Naive B cell (primary cell): ENCODE measurements around the gene GCN1. TPM values are rescaled to one million over a fixed set of nuclear protein-coding genes. Genes with fewer than 3 reads are reported as not detected.

ENCODE experiments used
- ATAC-seq, 2 donors: fragments of 150-1000 bp; cut with Tn5 transposase; 2 replicates each; pipeline ENCODE4 v1.10.0; 2021; ENCODE audit warnings: low read depth in 2 of 2, mild to moderate bottlenecking in 2 of 2, moderate library complexity in 2 of 2
- DNase-seq: peaks from one replicate; pipeline ENCODE4 v3.0.0; 2022
- H3K27ac Mint-ChIP-seq, 6 donors: one replicate each; pipeline ENCODE4 v1.8.0; 2020 to 2022; ENCODE audit warnings: mild to moderate bottlenecking in 6 of 6, mixed read lengths in 6 of 6, moderate library complexity in 5 of 6, inconsistent platforms in 2 of 6
- H3K27me3 Mint-ChIP-seq, 3 donors: one replicate each; pipeline ENCODE4 v1.8.0; 2021 to 2022; ENCODE audit warnings: mixed read lengths in 3 of 3, mild to moderate bottlenecking in 1 of 3
- H3K36me3 Mint-ChIP-seq, 2 donors: one replicate each; pipeline ENCODE4 v1.8.0; 2020 to 2022; ENCODE audit warnings: mixed read lengths in 2 of 2, inconsistent platforms in 1 of 2, mild to moderate bottlenecking in 1 of 2
- H3K4me1 Mint-ChIP-seq, 3 donors: one replicate each; pipeline ENCODE4 v1.8.0; 2020 to 2022; ENCODE audit warnings: mixed read lengths in 3 of 3, inconsistent platforms in 1 of 3, mild to moderate bottlenecking in 1 of 3, moderate library complexity in 1 of 3
- H3K4me3 Mint-ChIP-seq, 8 donors: one replicate each; pipeline ENCODE4 v1.8.0; 2020 to 2022; ENCODE audit warnings: mild to moderate bottlenecking in 8 of 8, mixed read lengths in 8 of 8, moderate library complexity in 8 of 8, inconsistent platforms in 2 of 8
- H3K9me3 Mint-ChIP-seq, 7 donors: one replicate each; pipeline ENCODE4 v1.8.0; 2020 to 2022; ENCODE audit warnings: mixed read lengths in 7 of 7, mild to moderate bottlenecking in 5 of 7, inconsistent platforms in 2 of 7, moderate library complexity in 1 of 7
- polyA plus RNA-seq, 6 donors: library from polyadenylated mRNA; unstranded; fragments of 300-500 nt; fragmentation: Illumina TruSeq; gene quantifications; one replicate each; pipeline ENCODE4 v1.2.3, GENCODE V29; 2021; ENCODE audit warnings: low read depth in 6 of 6

The GCN1 gene
- polyA plus RNA-seq, 6 donors from 2014 or later, result 11.1 to 23.9 (median 18.7) TPM

DNA sequence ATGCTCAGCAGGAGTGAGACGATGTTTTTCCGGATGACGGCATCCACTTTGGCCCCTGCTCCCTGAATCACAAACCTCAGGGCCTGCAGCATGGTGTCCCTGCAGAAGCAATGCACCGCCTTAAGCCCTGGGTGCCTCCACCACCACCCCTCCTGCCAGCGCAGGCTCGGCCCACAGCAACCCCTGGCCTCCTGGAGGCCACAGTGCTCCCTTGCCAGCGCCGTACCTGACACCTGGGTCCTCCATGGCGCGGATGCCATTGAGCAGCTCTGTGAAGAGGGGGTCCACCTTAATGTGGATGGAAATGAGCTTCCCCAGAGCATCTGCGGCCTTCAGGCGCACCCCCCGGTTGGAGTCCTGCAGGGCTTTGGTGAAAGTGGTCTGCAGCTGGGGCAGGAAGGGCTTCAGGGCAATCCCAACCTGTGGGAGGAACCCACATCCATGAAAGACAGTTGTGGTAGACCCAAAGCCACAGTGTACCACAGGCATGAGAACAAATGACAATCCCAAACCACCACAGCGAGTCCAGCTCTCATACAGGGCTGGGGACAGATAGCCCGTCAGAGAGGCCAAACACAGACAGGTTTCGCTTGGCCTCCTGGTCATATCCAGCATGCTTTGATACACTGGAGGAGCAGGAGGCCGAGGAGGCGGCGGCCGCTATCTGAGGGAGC lies 60.1 kb downstream of the GCN1 start:
- H3K27ac Mint-ChIP-seq, result no peak overlapping the region
- ATAC-seq (no peak), DNase-seq (no peak)
- no peaks in the 10 kb centered on the region for H3K27me3 Mint-ChIP-seq
- peaks cover 13 to 28% (median 24%) of the 10 kb centered on the region in 3 donors for H3K4me1 Mint-ChIP-seq
- peaks cover 4 to 22% of the 10 kb centered on the region in 2 donors for H3K36me3 Mint-ChIP-seq
- no peaks in the 10 kb centered on the region for H3K9me3 Mint-ChIP-seq
- no peak overlapping the region for H3K4me3 Mint-ChIP-seq

GRCh38 chr12:120132863-120133385 lies 61.6 kb downstream of the GCN1 start:
- ATAC-seq (peak; percentile 88 to 93), DNase-seq (peak; percentile 25)
- no peaks in the 10 kb centered on the region for H3K9me3 Mint-ChIP-seq
- peaks cover 10 to 28% (median 24%) of the 10 kb centered on the region in 3 donors for H3K4me1 Mint-ChIP-seq
- H3K4me3 Mint-ChIP-seq, result peak overlapping the region in 6 of 8 donors; percentile 32 to 74 (median 46)
- H3K27ac Mint-ChIP-seq, result peak overlapping the region; percentile 70 to 90 (median 88)
- no peaks in the 10 kb centered on the region for H3K27me3 Mint-ChIP-seq
- H3K36me3 Mint-ChIP-seq, result peaks cover 4 to 15% of the 10 kb centered on the region in 2 donors

- no peaks in the 10 kb centered on the region for H3K9me3 Mint-ChIP-seq
- peak overlapping the region in 5 of 8 donors; percentile 5 to 79 (median 47) for H3K4me3 Mint-ChIP-seq
- ATAC-seq (no peak), DNase-seq (no peak)
- H3K4me1 Mint-ChIP-seq, result peaks cover 10 to 28% (median 24%) of the 10 kb centered on the region in 3 donors
- H3K27me3 Mint-ChIP-seq, result no peaks in the 10 kb centered on the region
- H3K36me3 Mint-ChIP-seq, result peaks cover 4 to 15% of the 10 kb centered on the region in 2 donors
- peak overlapping the region; percentile 70 to 90 (median 88) for H3K27ac Mint-ChIP-seq
Measured at GRCh38 chr12:120132054-120132836, 62.3 kb downstream of the GCN1 start.

DNA sequence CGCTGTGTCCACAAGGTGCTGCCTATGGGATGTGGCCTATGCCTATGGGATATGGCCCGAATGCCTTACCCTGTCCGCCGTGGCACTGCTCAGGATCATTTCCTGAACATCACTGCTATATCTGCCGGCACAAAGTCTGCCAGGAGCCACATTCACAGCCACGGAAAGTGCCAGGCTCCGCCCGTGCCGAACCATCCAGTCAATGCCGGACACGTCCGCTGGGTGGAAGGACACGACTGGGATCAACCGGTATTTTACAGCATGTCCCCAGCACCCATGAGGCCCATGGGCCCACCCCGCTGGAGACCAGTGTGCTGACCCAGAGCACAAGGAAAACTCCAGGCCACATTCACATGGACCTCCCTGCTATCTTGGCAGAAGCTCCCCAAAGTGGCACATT lies 63.4 kb downstream of the GCN1 start:
- Mint-ChIP-seq H3K9me3 (peaks cover 0 to 1% (median 0%) of the 10 kb centered on the region in 7 donors), H3K27me3 (no peaks in the 10 kb centered on the region), H3K36me3 (peaks cover 4 to 15% of the 10 kb centered on the region in 2 donors), H3K4me1 (peaks cover 10 to 29% (median 24%) of the 10 kb centered on the region in 3 donors), H3K4me3 (no peak overlapping the region), H3K27ac (peak overlapping the region in 1 of 6 donors; percentile 66)
- ATAC-seq (no peak), DNase-seq (no peak)

DNA sequence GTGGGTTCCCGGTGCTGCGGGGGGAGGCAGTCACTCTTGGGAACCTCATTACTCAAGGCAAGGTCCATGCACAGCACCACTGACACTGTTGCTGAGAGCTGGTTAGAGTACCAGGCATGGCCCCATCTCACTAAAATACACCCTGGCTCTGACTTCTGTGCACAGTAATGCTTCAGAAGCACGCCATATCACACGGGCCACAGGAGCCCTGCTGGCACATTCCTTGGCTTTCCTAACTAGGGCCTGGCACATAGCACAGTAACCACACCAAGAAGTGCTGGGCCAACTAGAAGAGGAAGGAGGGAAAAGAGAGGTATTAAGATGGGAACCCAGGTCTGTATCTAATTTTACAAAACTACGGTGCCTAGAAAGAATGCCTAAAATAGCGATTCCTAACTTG lies 64.5 kb downstream of the GCN1 start:
- Mint-ChIP-seq H3K9me3 (peaks cover 0 to 1% (median 0%) of the 10 kb centered on the region in 7 donors), H3K27me3 (no peaks in the 10 kb centered on the region), H3K4me3 (no peak overlapping the region), H3K4me1 (peaks cover 10 to 29% (median 24%) of the 10 kb centered on the region in 3 donors), H3K27ac (peak overlapping the region in 1 of 6 donors; percentile 64), H3K36me3 (peaks cover 4 to 15% of the 10 kb centered on the region in 2 donors)
- no peak for DNase-seq
- ATAC-seq, result no peak

GRCh38 chr12:120126635-120127005 lies 67.9 kb downstream of the GCN1 start:
- Mint-ChIP-seq H3K27me3 (no peaks in the 10 kb centered on the region), H3K4me3 (peak overlapping the region in 1 of 8 donors; percentile 43), H3K27ac (peak overlapping the region in 3 of 6 donors; percentile 6 to 67 (median 43)), H3K4me1 (peaks cover 4 to 22% (median 10%) of the 10 kb centered on the region in 3 donors), H3K36me3 (peaks cover 4 to 8% of the 10 kb centered on the region in 2 donors), H3K9me3 (peaks cover 0 to 1% (median 0%) of the 10 kb centered on the region in 7 donors)
- DNase-seq (no peak), ATAC-seq (no peak)

GRCh38 chr12:120125792-120126634 lies 68.5 kb downstream of the GCN1 start:
- Mint-ChIP-seq H3K27me3 (no peaks in the 10 kb centered on the region), H3K9me3 (peaks cover 0 to 1% (median 0%) of the 10 kb centered on the region in 7 donors), H3K36me3 (peaks cover 4 to 8% of the 10 kb centered on the region in 2 donors), H3K27ac (peak overlapping the region in 2 of 6 donors; percentile 39 to 67), H3K4me1 (peaks cover 6 to 20% (median 12%) of the 10 kb centered on the region in 3 donors), H3K4me3 (peak overlapping the region in 1 of 8 donors; percentile 43)
- no peak for ATAC-seq
- no peak for DNase-seq

GRCh38 chr12:120125029-120125428 lies 69.5 kb downstream of the GCN1 start:
- Mint-ChIP-seq H3K36me3 (peaks cover 4 to 8% of the 10 kb centered on the region in 2 donors), H3K9me3 (peaks cover 0 to 1% (median 0%) of the 10 kb centered on the region in 7 donors), H3K4me3 (no peak overlapping the region), H3K27ac (peak overlapping the region in 2 of 6 donors; percentile 41 to 44), H3K4me1 (peaks cover 12 to 28% (median 17%) of the 10 kb centered on the region in 3 donors), H3K27me3 (no peaks in the 10 kb centered on the region)
- DNase-seq (no peak), ATAC-seq (no peak)

DNA sequence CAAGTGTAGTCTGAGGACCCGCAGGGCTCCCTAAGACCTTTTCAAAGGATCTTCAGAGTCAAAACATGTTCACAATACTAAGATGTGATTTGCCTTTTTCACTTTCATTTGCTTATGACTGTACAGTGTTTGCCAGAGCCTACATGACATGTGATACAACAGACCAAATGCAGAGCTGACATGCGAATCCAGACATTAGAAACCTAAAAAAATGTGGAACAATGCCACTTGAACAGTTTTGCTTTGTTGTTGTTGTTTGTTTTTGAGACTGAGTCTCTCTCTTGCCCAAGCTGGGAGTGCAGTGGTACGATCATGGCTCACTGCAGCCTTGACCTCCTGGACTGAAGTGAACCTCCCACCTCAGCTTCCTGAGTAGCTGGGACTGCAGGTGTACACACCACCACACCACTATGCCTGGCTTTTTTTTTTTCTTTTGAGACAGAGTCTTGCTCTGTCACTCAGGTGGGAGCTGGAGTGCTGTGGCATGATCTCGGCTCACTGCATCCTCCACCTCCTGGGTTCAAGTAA lies 72.7 kb downstream of the GCN1 start:
- H3K9me3 Mint-ChIP-seq, result peaks cover 0 to 1% (median 0%) of the 10 kb centered on the region in 7 donors
- DNase-seq (no peak), ATAC-seq (no peak)
- H3K4me3 Mint-ChIP-seq, result peak overlapping the region in 1 of 8 donors; percentile 59
- H3K27ac Mint-ChIP-seq, result peak overlapping the region in 1 of 6 donors; percentile 53
- no peaks in the 10 kb centered on the region for H3K27me3 Mint-ChIP-seq
- peaks cover 33 to 54% (median 42%) of the 10 kb centered on the region in 3 donors for H3K4me1 Mint-ChIP-seq
- no peaks in the 10 kb centered on the region for H3K36me3 Mint-ChIP-seq

- peak overlapping the region in 1 of 6 donors; percentile 53 for H3K27ac Mint-ChIP-seq
- H3K27me3 Mint-ChIP-seq, result no peaks in the 10 kb centered on the region
- peak overlapping the region in 1 of 8 donors; percentile 59 for H3K4me3 Mint-ChIP-seq
- H3K9me3 Mint-ChIP-seq, result no peaks in the 10 kb centered on the region
- no peak for DNase-seq
- no peaks in the 10 kb centered on the region for H3K36me3 Mint-ChIP-seq
- H3K4me1 Mint-ChIP-seq, result peaks cover 33 to 52% (median 42%) of the 10 kb centered on the region in 3 donors
- no peak for ATAC-seq
Measured at GRCh38 chr12:120121343-120121742, 73.2 kb downstream of the GCN1 start.

- Mint-ChIP-seq H3K4me1 (peaks cover 50 to 68% (median 60%) of the 10 kb centered on the region in 3 donors), H3K4me3 (peak overlapping the region in 3 of 8 donors; percentile 10 to 94 (median 49)), H3K9me3 (no peaks in the 10 kb centered on the region)
Measured at GRCh38 chr12:120119271-120119973, 75.1 kb downstream of the GCN1 start.

More at GRCh38 chr12:120119271-120119973, 75.1 kb downstream of the GCN1 start:
- Mint-ChIP-seq H3K27me3 (no peaks in the 10 kb centered on the region), H3K27ac (peak overlapping the region in 4 of 6 donors; percentile 7 to 64 (median 47)), H3K36me3 (no peaks in the 10 kb centered on the region)
- DNase-seq (no peak), ATAC-seq (peak in 1 of 2 donors; percentile 20)
